GM23338 (cell line): ENCODE results near the gene NLGN4X. TPM values are rescaled to one million over a fixed set of nuclear protein-coding genes. Genes with fewer than 3 reads are reported as not detected.

ENCODE experiments used
- ATAC-seq: fragments of 200-7000 bp; cut with Tn5 transposase; 3 replicates; pipeline ENCODE4 v1.9.1; 2020
- DNase-seq: peaks from one replicate; pipeline ENCODE4 v3.0.0-alpha.2; 2015; ENCODE audit warnings: low spot score
- H2AFZ ChIP-seq: fragments of 200-600 bp; sonication (generic); 2 replicates; pipeline ENCODE4 v1.8.0; 2016; ENCODE audit warnings: antibody characterized with exemption, mild to moderate bottlenecking, moderate library complexity
- H3F3A ChIP-seq: fragments of 200-600 bp; sonication (generic); replicated peaks from 2 replicates; pipeline ENCODE4 v1.8.0; 2017; ENCODE audit warnings: antibody characterized with exemption, mixed run types, low read depth
- H3K27ac ChIP-seq: fragments of 200-600 bp; sonication (generic); 2 replicates; pipeline ENCODE4 v1.6.1; 2016; ENCODE audit warnings: low read depth
- H3K27me3 ChIP-seq: fragments of 200-600 bp; sonication (generic); 2 replicates; pipeline ENCODE4 v1.8.0; 2016; ENCODE audit warnings: mild to moderate bottlenecking, mixed run types, moderate library complexity; ENCODE audit not compliant: insufficient read depth
- H3K36me3 ChIP-seq: fragments of 200-600 bp; sonication (generic); 2 replicates; pipeline ENCODE4 v1.8.0; 2016; ENCODE audit warnings: mild to moderate bottlenecking; ENCODE audit not compliant: insufficient read depth
- H3K4me1 ChIP-seq: fragments of 200-600 bp; sonication (generic); 2 replicates; pipeline ENCODE4 v1.8.0; 2016; ENCODE audit warnings: mild to moderate bottlenecking, moderate library complexity; ENCODE audit not compliant: insufficient read depth
- H3K4me2 ChIP-seq: fragments of 200-600 bp; sonication (generic); 2 replicates; pipeline ENCODE4 v1.7.1; 2017; ENCODE audit warnings: mixed run types
- H3K4me3 ChIP-seq: fragments of 200-600 bp; sonication (generic); 2 replicates; pipeline ENCODE4 v1.6.1; 2016; ENCODE audit warnings: mixed run types
- H3K79me2 ChIP-seq: fragments of 200-600 bp; sonication (generic); replicated peaks from 2 replicates; pipeline ENCODE4 v1.8.0; 2017; ENCODE audit warnings: mild to moderate bottlenecking; ENCODE audit not compliant: insufficient read depth
- H3K9me2 ChIP-seq: fragments of 200-600 bp; sonication (generic); 2 replicates; pipeline ENCODE4 v1.8.0; 2017; ENCODE audit not compliant: insufficient read depth
- H4K20me1 ChIP-seq: fragments of 200-600 bp; sonication (generic); replicated peaks from 2 replicates; pipeline ENCODE4 v1.8.0; 2017; ENCODE audit warnings: mild to moderate bottlenecking; ENCODE audit not compliant: insufficient read depth
- H3K27ac Mint-ChIP-seq: 2 replicates; pipeline ENCODE4 v1.8.0; 2020; ENCODE audit warnings: inconsistent platforms, mild to moderate bottlenecking, moderate library complexity, mixed read lengths
- H3K27me3 Mint-ChIP-seq: 3 replicates; pipeline ENCODE4 v1.8.0; 2022; ENCODE audit warnings: low read depth, mild to moderate bottlenecking, moderate library complexity, mixed read lengths, inconsistent platforms; ENCODE audit not compliant: insufficient read depth, poor library complexity
- H3K36me3 Mint-ChIP-seq: 3 replicates; pipeline ENCODE4 v1.8.0; 2021; ENCODE audit warnings: low read depth, mild to moderate bottlenecking, inconsistent platforms, moderate library complexity, mixed read lengths
- H3K4me1 Mint-ChIP-seq: 3 replicates; pipeline ENCODE4 v1.8.0; 2020; ENCODE audit warnings: mild to moderate bottlenecking, inconsistent platforms, mixed read lengths
- H3K4me3 Mint-ChIP-seq: 3 replicates; pipeline ENCODE4 v1.8.0; 2021; ENCODE audit warnings: moderate library complexity, mild to moderate bottlenecking, inconsistent platforms, mixed read lengths
- H3K9me3 Mint-ChIP-seq: 3 replicates; pipeline ENCODE4 v1.8.0; 2020; ENCODE audit warnings: moderate library complexity, mild to moderate bottlenecking, inconsistent platforms, mixed read lengths
- CTCF ChIP-seq, 2 experiments: fragments of 200-600 bp in 1 of 2; sonication (generic) in 1 of 2; conservative IDR thresholded peaks; 2 replicates each; pipeline versions ENCODE4 v1.5.1 to v1.6.1; 2016 to 2017; ENCODE audit warnings: antibody characterized with exemption in 2 of 2, low read depth in 2 of 2, mild to moderate bottlenecking in 2 of 2, moderate library complexity in 1 of 2
- EZH2 ChIP-seq: fragments of 200-600 bp; sonication (generic); IDR thresholded peaks from one replicate; pipeline ENCODE4 v1.8.0; 2017; ENCODE audit warnings: antibody characterized with exemption, mild to moderate bottlenecking, low read depth; ENCODE audit not compliant: unreplicated experiment
- EZH2phosphoT487 ChIP-seq: fragments of 200-600 bp; sonication (generic); IDR thresholded peaks from one replicate; pipeline ENCODE4 v1.8.1; 2018; ENCODE audit warnings: antibody characterized with exemption; ENCODE audit not compliant: unreplicated experiment
- JUNB ChIP-seq: IDR thresholded peaks from one replicate; pipeline ENCODE4 v1.6.1; 2016; ENCODE audit warnings: antibody characterized with exemption; ENCODE audit not compliant: unreplicated experiment
- NANOG ChIP-seq: IDR thresholded peaks from 2 replicates; pipeline ENCODE4 v1.6.1; 2016; ENCODE audit warnings: antibody characterized with exemption, borderline replicate concordance
- POLR2AphosphoS5 ChIP-seq: IDR thresholded peaks from 2 replicates; pipeline ENCODE4 v1.6.1; 2016; ENCODE audit warnings: antibody characterized with exemption, low read depth
- REST ChIP-seq: IDR thresholded peaks from one replicate; pipeline ENCODE4 v1.6.1; 2018; ENCODE audit warnings: antibody characterized with exemption; ENCODE audit not compliant: unreplicated experiment
- ZNF462 ChIP-seq: fragments of 250-450 bp; sonication (Bioruptor Pico); IDR thresholded peaks from 2 replicates; pipeline ENCODE4 v1.5.0; 2020; ENCODE audit warnings: mild to moderate bottlenecking, moderate library complexity
- polyA plus RNA-seq: library from polyadenylated mRNA; unstranded; fragments of >200 nt; fragmentation: Nextera tagmentation; extraction: Ambion mirVana; gene quantifications from 2 replicates; pipeline ENCODE4 v1.2.1, GENCODE V29; 2016
- total RNA-seq: library from RNA; depleted of rRNA; stranded (reverse); fragments of >200 nt; shearing (Covaris generic); gene quantifications from 2 replicates; pipeline ENCODE4 v1.2.3, GENCODE V29; 2014

The NLGN4X gene
- total and polyA plus RNA-seq, 2 experiments from 2014 or later = 36.0 to 86.5 TPM

GRCh38 chrX:5976332-5976731 lies 252.3 kb downstream of the NLGN4X start (continued):
- TF ChIP-seq REST (no peak), POLR2AphosphoS5 (no peak), EZH2phosphoT487 (no peak), CTCF (conservative IDR thresholded peaks at IDR 0.05; ENCODE audit: low read depth in 2 of 2) (no peak), JUNB (no peak)

GRCh38 chrX:5971300-5971699 lies 257.4 kb downstream of the NLGN4X start:
- no peaks in the 10 kb centered on the region; the same call in 1 of the 3 replicates for H3K36me3 Mint-ChIP-seq
- Histone ChIP-seq H2AFZ (no peak overlapping the region), H3K36me3 (no peaks in the 10 kb centered on the region), H3K27me3 (no peaks in the 10 kb centered on the region), H3F3A (no peaks in the 10 kb centered on the region), H3K4me1 (peaks cover 5% of the 10 kb centered on the region; the same call in 1 of the 2 replicates), H4K20me1 (no peaks in the 10 kb centered on the region), H3K4me3 (no peak overlapping the region), H3K27ac (no peak overlapping the region), H3K79me2 (peaks cover 35% of the 10 kb centered on the region), H3K9me2 (no peaks in the 10 kb centered on the region), H3K4me2 (no peak overlapping the region)
- peaks cover 2% of the 10 kb centered on the region for H3K27me3 Mint-ChIP-seq
- H3K4me3 Mint-ChIP-seq = no peak overlapping the region
- DNase-seq = no peak
- no peak overlapping the region for H3K27ac Mint-ChIP-seq
- H3K9me3 Mint-ChIP-seq = no peaks in the 10 kb centered on the region; the same call in 2 of the 3 replicates
- no peak for ATAC-seq
- peaks cover 7% of the 10 kb centered on the region; the same call in 2 of the 3 replicates for H3K4me1 Mint-ChIP-seq
- TF ChIP-seq ZNF462 (no peak), EZH2 (no peak), REST (no peak), NANOG (no peak)
